Non-pigmented ciliary epithelial cell (primary cell): Measurements from ENCODE around the gene SORCS2.

ENCODE experiments used
- DNase-seq: peaks from one replicate; pipeline ENCODE4 v3.0.0-alpha.2; 2010; ENCODE audit warnings: low read depth

Gene SORCS2

GRCh38 chr4:7306021-7306965, 114.0 kb downstream of the SORCS2 start:
- no peak for DNase-seq

- no peak for DNase-seq
Observed at GRCh38 chr4:7306986-7307385, 114.6 kb downstream of the SORCS2 start.

GRCh38 chr4:7307394-7308099, 115.2 kb downstream of the SORCS2 start:
- DNase-seq: no peak

DNA sequence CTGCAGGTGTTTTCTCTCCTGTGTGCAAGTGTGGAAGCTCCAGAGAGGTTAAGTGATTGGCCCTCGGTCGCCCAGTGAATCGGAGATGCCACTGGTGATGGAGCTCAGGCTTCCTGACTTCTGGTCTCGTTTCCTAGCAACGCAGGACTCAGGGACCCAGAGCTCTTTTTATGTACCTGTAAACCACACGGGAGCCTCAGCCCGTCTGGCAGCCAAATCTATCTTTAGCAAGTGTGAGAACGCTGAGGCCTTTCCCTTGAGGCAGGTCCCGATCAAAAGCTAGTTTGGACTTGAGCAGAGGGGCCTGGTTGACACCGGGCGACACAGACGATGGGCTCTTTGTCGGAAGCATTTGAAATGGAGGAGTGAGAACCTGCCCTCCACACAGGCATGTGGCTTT, 116.8 kb downstream of the SORCS2 start:
- DNase-seq: no peak

DNA sequence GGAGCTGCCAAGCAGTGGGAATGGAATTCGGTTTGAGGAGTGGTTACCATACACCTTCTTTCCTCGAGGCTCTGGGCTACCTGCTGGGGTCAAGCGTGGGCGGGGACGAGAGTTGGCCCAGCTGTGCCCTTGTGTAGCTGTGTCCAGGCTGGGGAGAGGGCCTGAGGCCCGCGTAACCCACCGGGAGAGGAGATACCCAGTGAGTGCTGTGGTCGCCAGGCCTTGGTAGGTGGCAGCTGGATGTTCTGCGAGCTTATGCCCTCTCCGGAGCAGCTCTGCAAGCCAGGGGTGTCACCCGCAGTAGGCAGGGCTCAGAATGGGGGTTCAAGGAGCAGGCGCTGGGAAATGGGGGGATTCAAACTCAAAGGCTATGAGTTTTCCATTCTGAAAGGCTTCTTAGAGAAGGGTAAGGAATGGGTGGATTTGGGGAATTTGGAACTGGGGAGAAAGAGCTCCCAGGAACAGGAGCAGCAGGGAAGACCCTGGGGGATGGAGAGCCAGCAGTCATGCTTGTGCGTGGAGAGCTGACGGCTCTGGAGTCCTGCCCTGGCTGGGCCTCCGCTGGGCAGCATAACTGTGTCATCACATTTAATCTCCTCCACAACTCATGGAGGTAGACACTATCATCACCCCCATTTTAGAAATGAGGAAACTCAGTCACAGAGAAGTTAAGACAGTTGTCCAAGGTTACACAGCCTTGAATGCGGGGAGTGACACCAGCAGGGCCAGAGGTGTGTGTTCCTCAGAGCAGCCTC, 117.5 kb downstream of the SORCS2 start:
- DNase-seq: no peak

DNA sequence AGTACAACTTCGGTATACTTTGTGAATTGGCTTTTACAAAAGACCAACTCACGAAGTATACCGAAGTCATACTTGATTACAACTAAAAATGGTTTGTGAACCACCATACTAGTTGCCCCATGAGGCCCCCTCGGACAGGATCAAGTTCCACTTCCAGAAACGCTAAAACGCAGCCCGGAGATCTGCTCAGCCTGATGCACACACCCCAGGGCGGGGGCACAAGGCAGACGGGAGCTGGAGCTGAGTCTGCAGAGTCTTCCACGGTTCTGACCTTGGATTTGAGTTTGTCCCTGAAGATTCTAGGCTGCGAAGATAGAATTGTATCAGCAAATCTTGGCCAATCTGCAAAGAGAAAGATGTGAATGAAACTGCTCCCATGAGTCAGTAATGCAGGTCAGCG, 118.1 kb downstream of the SORCS2 start:
- no peak for DNase-seq

GRCh38 chr4:7311205-7311604, 118.9 kb downstream of the SORCS2 start:
- no peak for DNase-seq

DNA sequence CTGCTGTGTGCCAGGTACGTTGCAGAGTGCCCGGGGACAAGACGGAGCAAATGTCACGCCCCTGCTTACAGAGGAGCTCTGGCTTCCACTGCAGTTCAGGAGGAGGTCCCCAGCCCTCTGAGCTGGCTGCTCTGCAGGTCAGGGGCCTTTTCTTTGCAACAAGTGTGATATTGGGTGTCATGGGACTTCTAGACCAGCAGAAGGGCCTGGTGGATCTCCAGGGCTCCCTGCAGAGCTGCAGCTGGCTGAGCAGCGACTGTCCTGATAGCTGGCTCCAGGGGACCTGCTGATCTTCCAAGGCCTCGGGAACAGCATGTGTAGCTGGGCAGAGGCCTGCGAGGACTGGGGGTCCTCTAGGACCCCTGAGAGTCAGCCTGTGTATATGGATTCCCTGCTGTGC, 120.4 kb downstream of the SORCS2 start:
- DNase-seq: no peak

DNA sequence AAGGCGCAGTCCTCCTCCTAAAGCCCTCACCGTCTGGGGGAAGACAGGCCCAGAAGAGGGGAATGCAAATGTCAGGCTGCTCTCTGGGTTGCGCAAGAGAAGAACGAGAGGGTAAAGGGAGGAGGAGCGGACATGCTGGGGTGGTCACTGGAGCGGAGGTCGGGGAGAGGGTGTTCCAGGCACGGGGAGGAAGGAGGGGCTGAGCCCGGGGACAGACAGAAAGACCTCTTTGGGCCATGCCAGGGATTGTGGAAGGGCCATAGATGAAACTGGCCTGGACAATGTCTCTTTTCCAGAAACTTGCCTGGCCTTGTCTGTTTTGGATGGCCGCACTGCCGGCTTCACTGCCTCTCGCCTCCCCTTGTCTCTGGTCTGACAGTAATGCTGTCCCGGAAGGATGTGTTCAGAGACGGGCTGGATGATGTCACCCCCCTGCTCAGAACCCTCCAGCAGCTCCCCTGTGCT, 121.0 kb downstream of the SORCS2 start:
- DNase-seq: no peak

DNA sequence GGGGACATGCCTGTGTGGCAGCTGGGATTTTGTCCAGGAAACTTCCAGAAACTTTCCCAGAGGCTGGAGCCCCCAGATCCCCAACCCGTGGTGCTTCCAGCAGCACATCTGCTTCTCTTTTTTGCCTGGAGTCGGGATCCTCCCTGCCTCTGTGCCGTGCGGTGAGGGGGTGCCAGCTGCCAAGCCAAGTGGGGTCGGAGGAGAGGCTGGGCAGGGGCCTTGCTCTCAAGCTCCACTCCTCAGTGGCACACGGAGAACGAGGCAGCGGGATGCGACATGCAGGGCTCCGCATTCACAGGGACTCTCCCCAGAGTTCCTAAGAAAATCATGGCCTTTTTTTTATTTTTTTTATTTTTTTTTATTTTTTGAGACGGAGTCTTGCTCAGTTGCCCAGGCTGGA, 121.7 kb downstream of the SORCS2 start:
- no peak for DNase-seq

GRCh38 chr4:7315286-7315685, 122.9 kb downstream of the SORCS2 start:
- DNase-seq: no peak

DNA sequence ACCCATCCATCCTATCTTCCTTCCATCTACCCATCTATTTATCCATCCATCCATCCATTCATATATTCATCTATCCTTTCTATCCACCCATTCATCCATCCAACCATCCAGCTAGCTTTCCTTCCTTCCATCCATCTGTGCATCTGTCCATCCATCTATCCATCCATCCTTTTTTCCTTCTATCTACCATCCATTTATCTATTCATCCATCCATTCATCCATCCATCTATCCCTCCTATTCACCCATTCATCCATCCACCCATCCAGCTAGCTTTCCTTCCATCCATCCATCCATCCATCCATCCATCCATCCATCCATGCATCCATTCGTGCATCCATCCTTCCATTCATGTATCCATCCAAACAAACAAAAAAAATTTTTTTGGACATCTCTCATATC, 123.6 kb downstream of the SORCS2 start:
- DNase-seq: no peak

GRCh38 chr4:7319024-7319423, 126.7 kb downstream of the SORCS2 start:
- DNase-seq: no peak

DNA sequence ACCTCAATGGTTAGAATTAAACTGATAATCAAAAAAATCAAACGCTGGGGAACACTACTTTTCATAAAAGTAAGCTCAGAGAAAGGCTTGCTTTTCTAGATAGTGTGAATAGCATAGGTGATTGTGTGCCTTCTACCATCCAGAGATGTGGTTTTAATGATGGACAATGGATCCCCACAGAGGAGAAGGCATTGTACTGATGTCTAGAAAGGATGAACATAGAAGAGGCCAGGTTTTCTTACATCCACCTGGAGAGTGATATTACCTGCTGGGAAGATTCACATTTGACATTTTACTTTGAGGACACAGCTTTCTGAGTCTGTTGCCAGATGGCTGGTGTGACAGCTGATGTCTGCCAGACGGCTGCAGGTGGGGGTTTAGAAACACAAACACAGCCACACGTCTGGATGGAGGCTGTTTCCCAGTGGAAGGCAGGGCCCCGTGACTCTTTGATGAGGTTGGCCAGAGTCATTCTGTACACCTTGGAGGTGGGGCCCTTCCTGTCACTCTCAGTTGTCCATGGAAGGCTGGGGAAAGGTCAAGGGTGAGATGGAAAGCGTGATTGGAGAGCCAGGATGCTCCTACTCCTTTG, 128.0 kb downstream of the SORCS2 start:
- DNase-seq: no peak

GRCh38 chr4:7322166-7322991, 130.0 kb downstream of the SORCS2 start:
- no peak for DNase-seq

DNA sequence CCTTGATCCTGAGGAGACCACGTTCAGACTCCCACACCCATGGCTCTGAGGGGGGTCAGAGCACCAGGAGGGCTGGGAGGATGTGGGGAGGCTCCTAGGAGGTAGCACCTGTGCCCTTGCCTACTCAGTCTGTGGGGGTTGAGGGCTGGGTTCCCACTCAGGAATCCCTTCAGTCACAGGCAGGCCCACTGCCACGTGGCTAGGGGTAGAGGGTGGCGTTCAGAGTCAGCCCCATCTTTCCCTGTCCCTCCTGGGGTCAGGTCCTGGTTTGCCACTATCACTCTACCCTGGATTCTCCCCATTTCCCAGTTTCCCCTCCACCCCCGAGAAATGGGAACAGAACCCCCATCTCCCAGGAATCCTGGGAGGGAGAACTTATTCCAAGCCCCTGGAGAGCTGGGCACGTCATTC, 131.1 kb downstream of the SORCS2 start:
- DNase-seq: no peak

GRCh38 chr4:7323872-7324650, 131.7 kb downstream of the SORCS2 start:
- DNase-seq: no peak

GRCh38 chr4:7324651-7325121, 132.3 kb downstream of the SORCS2 start:
- no peak for DNase-seq

GRCh38 chr4:7325541-7325940, 133.2 kb downstream of the SORCS2 start:
- no peak for DNase-seq

GRCh38 chr4:7326306-7326692, 134.0 kb downstream of the SORCS2 start:
- DNase-seq: no peak
